Prostate gland (tissue), 2 donors: ENCODE measurements around the gene TMEM233.

Source experiments
- CTCF ChIP-seq, 4 experiments: fragments of 200-600 bp in 2 of 4; fragments of 450-650 bp in 2 of 4; sonication (generic) in 2 of 4; IDR thresholded peaks; 1 replicate in 3 of 4; 2 replicates in 1 of 4; pipeline ENCODE4 v1.5.1; 2016 to 2019; ENCODE audit warnings: antibody characterized with exemption in 4 of 4, mild to moderate bottlenecking in 2 of 4, moderate library complexity in 2 of 4
- POLR2A ChIP-seq: fragments of 450-650 bp; IDR thresholded peaks from one replicate; pipeline ENCODE4 v1.6.1; 2016; ENCODE audit warnings: antibody characterized with exemption, mild to moderate bottlenecking
- POLR2AphosphoS5 ChIP-seq: sonication (generic); formaldehyde crosslinking; IDR thresholded peaks from one replicate; pipeline ENCODE4 v1.6.1; 2017; ENCODE audit warnings: antibody characterized with exemption

GRCh38 chr12:119624966-119625365, 31.4 kb downstream of the TMEM233 start:
- TF ChIP-seq CTCF (IDR thresholded peaks at IDR 0.05) (no peak), POLR2A (no peak), POLR2AphosphoS5 (no peak)
